H9 (cell line): ENCODE measurements around the gene ASTN1. TPM values are rescaled to one million over a fixed set of nuclear protein-coding genes. Genes with fewer than 3 reads are reported as not detected.

ENCODE experiments used
- DNase-seq: peaks from one replicate; pipeline ENCODE4 v3.0.0-alpha.2; 2017
- H2AFZ ChIP-seq: one replicate; pipeline ENCODE4 v1.6.1; 2013; ENCODE audit warnings: mild to moderate bottlenecking, low read length, control low read depth, moderate library complexity
- H2AK5ac ChIP-seq: 2 replicates; pipeline ENCODE4 v1.6.1; 2013; ENCODE audit warnings: low read length, control low read depth, mixed read lengths; ENCODE audit not compliant: insufficient read length
- H2BK120ac ChIP-seq: one replicate; pipeline ENCODE4 v1.6.1; 2013; ENCODE audit warnings: low read depth, mild to moderate bottlenecking, low read length, control low read depth, inconsistent platforms; ENCODE audit not compliant: poor library complexity, severe bottlenecking
- H2BK12ac ChIP-seq: 2 replicates; pipeline ENCODE4 v1.6.1; 2013; ENCODE audit warnings: low read length, control low read depth, mixed read lengths, low read depth; ENCODE audit not compliant: insufficient read length
- H2BK15ac ChIP-seq: 2 replicates; pipeline ENCODE4 v1.6.1; 2013; ENCODE audit warnings: low read depth, low read length, control low read depth
- H2BK20ac ChIP-seq: one replicate; pipeline ENCODE4 v1.6.1; 2013; ENCODE audit warnings: low read depth, mild to moderate bottlenecking, low read length, control low read depth, inconsistent platforms; ENCODE audit not compliant: poor library complexity, severe bottlenecking
- H2BK5ac ChIP-seq: 2 replicates; pipeline ENCODE4 v1.6.1; 2013; ENCODE audit warnings: low read length, control low read depth, mixed read lengths; ENCODE audit not compliant: insufficient read length
- H3K14ac ChIP-seq: 2 replicates; pipeline ENCODE4 v1.6.1; 2013; ENCODE audit warnings: low read length, control low read depth; ENCODE audit not compliant: insufficient read depth
- H3K18ac ChIP-seq: 2 replicates; pipeline ENCODE4 v1.6.1; 2013; ENCODE audit warnings: low read depth, mild to moderate bottlenecking, mixed read lengths, low read length, control low read depth; ENCODE audit not compliant: insufficient read length
- H3K23ac ChIP-seq: 2 replicates; pipeline ENCODE4 v1.6.1; 2013; ENCODE audit warnings: low read length, control low read depth, mixed read lengths, low read depth; ENCODE audit not compliant: insufficient read length
- H3K23me2 ChIP-seq: 2 replicates; pipeline ENCODE4 v1.6.1; 2013; ENCODE audit warnings: low read depth, mild to moderate bottlenecking, mixed read lengths, low read length, control low read depth; ENCODE audit not compliant: insufficient read length, poor library complexity, severe bottlenecking
- H3K27ac ChIP-seq: 2 replicates; pipeline ENCODE4 v1.5.1; 2013; ENCODE audit warnings: low read length, control low read depth, mixed read lengths, low read depth; ENCODE audit not compliant: insufficient read length
- H3K27me3 ChIP-seq: 2 replicates; pipeline ENCODE4 v1.6.1; 2013; ENCODE audit warnings: low read length, control low read depth, inconsistent platforms; ENCODE audit not compliant: insufficient read depth
- H3K4ac ChIP-seq: 2 replicates; pipeline ENCODE4 v1.6.1; 2013; ENCODE audit warnings: low read depth, mild to moderate bottlenecking, control low read depth, inconsistent platforms, low read length, moderate library complexity
- H3K4me1 ChIP-seq: 2 replicates; pipeline ENCODE4 v1.6.1; 2013; ENCODE audit warnings: low read length, control low read depth, inconsistent platforms; ENCODE audit not compliant: insufficient read depth
- H3K4me2 ChIP-seq: 2 replicates; pipeline ENCODE4 v1.6.1; 2013; ENCODE audit warnings: low read length, control low read depth, mixed read lengths; ENCODE audit not compliant: insufficient read length, insufficient read depth
- H3K56ac ChIP-seq: 2 replicates; pipeline ENCODE4 v1.6.1; 2013; ENCODE audit warnings: low read depth, mild to moderate bottlenecking, mixed read lengths, low read length, control low read depth; ENCODE audit not compliant: insufficient read length
- H3K79me1 ChIP-seq: 2 replicates; pipeline ENCODE4 v1.6.1; 2013; ENCODE audit warnings: low read depth, mild to moderate bottlenecking, moderate library complexity, low read length, control low read depth, inconsistent platforms; ENCODE audit not compliant: insufficient read depth, poor library complexity, severe bottlenecking
- H3K79me2 ChIP-seq: 2 replicates; pipeline ENCODE4 v1.6.1; 2013; ENCODE audit warnings: low read length, control low read depth, inconsistent platforms; ENCODE audit not compliant: insufficient read depth
- H3K9ac ChIP-seq: 2 replicates; pipeline ENCODE4 v1.6.1; 2013; ENCODE audit warnings: low read length, control low read depth, mixed read lengths; ENCODE audit not compliant: insufficient read length; ENCODE audit errors: extremely low read depth
- H3K9me3 ChIP-seq: one replicate; pipeline ENCODE4 v1.6.1; 2013; ENCODE audit warnings: low read depth, low read length, inconsistent platforms; ENCODE audit not compliant: control insufficient read depth
- H3T11ph ChIP-seq: one replicate; pipeline ENCODE4 v1.6.1; 2013; ENCODE audit warnings: mild to moderate bottlenecking, low read length, control low read depth, inconsistent platforms
- H4K20me1 ChIP-seq: one replicate; pipeline ENCODE4 v1.6.1; 2013; ENCODE audit not compliant: control insufficient read depth, insufficient read length, insufficient read depth
- H4K5ac ChIP-seq: 2 replicates; pipeline ENCODE4 v1.6.1; 2013; ENCODE audit warnings: low read depth, mild to moderate bottlenecking, mixed read lengths, low read length, control low read depth; ENCODE audit not compliant: insufficient read length
- H4K8ac ChIP-seq: replicated peaks from 2 replicates; pipeline ENCODE4 v1.6.1; 2013; ENCODE audit warnings: low read length, control low read depth, mixed read lengths, low read depth; ENCODE audit not compliant: insufficient read length
- H4K91ac ChIP-seq: 2 replicates; pipeline ENCODE4 v1.6.1; 2013; ENCODE audit warnings: low read depth, mild to moderate bottlenecking, moderate library complexity, mixed read lengths, low read length, control low read depth; ENCODE audit not compliant: insufficient read length
- H3K27ac Mint-ChIP-seq, 3 experiments: 2 replicates in 2 of 3; 3 replicates in 1 of 3; pipeline ENCODE4 v1.8.0; 2020 to 2021; ENCODE audit warnings: mixed read lengths in 3 of 3, mild to moderate bottlenecking in 1 of 3, moderate library complexity in 1 of 3
- H3K27me3 Mint-ChIP-seq: 2 replicates; pipeline ENCODE4 v1.8.0; 2021; ENCODE audit warnings: low read depth, mild to moderate bottlenecking, moderate library complexity, mixed read lengths
- H3K36me3 Mint-ChIP-seq, 3 experiments: 2 replicates in 2 of 3; 3 replicates in 1 of 3; pipeline ENCODE4 v1.8.0; 2020 to 2021; ENCODE audit warnings: low read depth in 3 of 3, mixed read lengths in 3 of 3; ENCODE audit not compliant: insufficient read depth in 1 of 3
- H3K4me1 Mint-ChIP-seq, 2 experiments: 2 replicates each; pipeline ENCODE4 v1.8.0; 2020; ENCODE audit warnings: mixed read lengths in 2 of 2
- H3K4me3 Mint-ChIP-seq, 2 experiments: 2 replicates in 1 of 2; 3 replicates in 1 of 2; pipeline ENCODE4 v1.8.0; 2020 to 2021; ENCODE audit warnings: mild to moderate bottlenecking in 2 of 2, mixed read lengths in 2 of 2, moderate library complexity in 1 of 2
- H3K9me3 Mint-ChIP-seq, 2 experiments: 2 replicates in 1 of 2; 3 replicates in 1 of 2; pipeline ENCODE4 v1.8.0; 2020; ENCODE audit warnings: mild to moderate bottlenecking in 2 of 2, mixed read lengths in 2 of 2, moderate library complexity in 1 of 2
- WGBS: extraction: QIAGEN DNeasy Blood & Tissue Kit; methylation state at CpG from one replicate; pipeline ENCODE4 v1.1.7; 2013; ENCODE audit warnings: missing lambda C conversion rate, low lambda C conversion rate, mixed read lengths; ENCODE audit not compliant: insufficient read length; ENCODE audit errors: extremely low coverage; 5-methylcytosine and 5-hydroxymethylcytosine counted together
- total RNA-seq: library from RNA; stranded (reverse); gene quantifications from 2 replicates; pipeline ENCODE4 v1.2.1, GENCODE V29; 2021
- TF ChIP-seq, protein P1 (sequence below): fragments of 200-600 bp; sonication (generic); conservative IDR thresholded peaks from 3 replicates; pipeline ENCODE4 v1.8.0; 2021; ENCODE audit warnings: antibody characterized with exemption, mild to moderate bottlenecking

Gene ASTN1
- total RNA-seq, 1 experiment from 2014 or later: 0.98 TPM

DNA sequence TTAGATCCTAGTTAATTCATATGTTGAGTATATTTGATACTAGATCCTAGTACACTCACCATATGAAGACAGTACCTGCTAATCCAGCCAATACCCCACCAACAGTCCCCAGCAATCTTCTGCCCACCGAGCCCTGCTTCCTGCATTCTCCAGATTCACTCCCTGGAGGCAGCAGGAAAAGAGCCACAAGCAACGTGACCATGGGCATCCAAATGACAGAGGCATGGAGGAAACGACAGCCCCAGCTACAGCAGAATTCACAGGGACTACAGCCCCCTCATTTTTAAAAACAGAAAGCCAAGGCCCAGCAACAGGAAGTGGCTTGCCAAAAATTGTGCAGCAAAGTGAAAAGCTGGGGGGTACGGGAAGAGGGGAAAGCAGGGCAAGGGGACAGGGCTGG is 29.3 kb downstream of the ASTN1 start:
- no peak for DNase-seq
- Histone ChIP-seq H2BK12ac (no peak overlapping the region), H3K27ac (no peak overlapping the region), H3K9me3 (no peaks in the 10 kb centered on the region), H3K79me1 (no peaks in the 10 kb centered on the region), H3K4ac (no peak overlapping the region), H3K14ac (no peak overlapping the region), H3K23me2 (no peaks in the 10 kb centered on the region), H3K18ac (no peak overlapping the region), H2AK5ac (no peak overlapping the region), H2BK5ac (no peak overlapping the region), H2AFZ (no peak overlapping the region), H3K4me1 (peaks cover 4% of the 10 kb centered on the region; the same call in 1 of the 2 replicates), H2BK120ac (no peak overlapping the region), H4K8ac (no peak overlapping the region), H3K23ac (no peak overlapping the region), H3K56ac (no peak overlapping the region), H2BK15ac (no peak overlapping the region), H3K27me3 (no peaks in the 10 kb centered on the region), H4K91ac (no peak overlapping the region), H3K4me2 (no peak overlapping the region), H3K79me2 (0 out of 2 replicates have a peak, but pooled peaks cover 2% of the 10 kb centered on the region), H3K9ac (no peak overlapping the region), H4K20me1 (no peaks in the 10 kb centered on the region), H4K5ac (no peak overlapping the region), H3T11ph (no peak overlapping the region), H2BK20ac (no peak overlapping the region)
- Mint-ChIP-seq H3K9me3 (no peaks in the 10 kb centered on the region), H3K4me3 (no peak overlapping the region), H3K27me3 (peaks cover 2% of the 10 kb centered on the region; the same call in 1 of the 2 replicates), H3K4me1 (peaks cover 2 to 6% of the 10 kb centered on the region in 2 experiments; a peak in 3 of 4 replicates), H3K36me3 (peaks cover 0 to 2% (median 0%) of the 10 kb centered on the region in 3 experiments; a peak in 1 of 7 replicates), H3K27ac (no peak overlapping the region)
- TF ChIP-seq, protein P1, sequence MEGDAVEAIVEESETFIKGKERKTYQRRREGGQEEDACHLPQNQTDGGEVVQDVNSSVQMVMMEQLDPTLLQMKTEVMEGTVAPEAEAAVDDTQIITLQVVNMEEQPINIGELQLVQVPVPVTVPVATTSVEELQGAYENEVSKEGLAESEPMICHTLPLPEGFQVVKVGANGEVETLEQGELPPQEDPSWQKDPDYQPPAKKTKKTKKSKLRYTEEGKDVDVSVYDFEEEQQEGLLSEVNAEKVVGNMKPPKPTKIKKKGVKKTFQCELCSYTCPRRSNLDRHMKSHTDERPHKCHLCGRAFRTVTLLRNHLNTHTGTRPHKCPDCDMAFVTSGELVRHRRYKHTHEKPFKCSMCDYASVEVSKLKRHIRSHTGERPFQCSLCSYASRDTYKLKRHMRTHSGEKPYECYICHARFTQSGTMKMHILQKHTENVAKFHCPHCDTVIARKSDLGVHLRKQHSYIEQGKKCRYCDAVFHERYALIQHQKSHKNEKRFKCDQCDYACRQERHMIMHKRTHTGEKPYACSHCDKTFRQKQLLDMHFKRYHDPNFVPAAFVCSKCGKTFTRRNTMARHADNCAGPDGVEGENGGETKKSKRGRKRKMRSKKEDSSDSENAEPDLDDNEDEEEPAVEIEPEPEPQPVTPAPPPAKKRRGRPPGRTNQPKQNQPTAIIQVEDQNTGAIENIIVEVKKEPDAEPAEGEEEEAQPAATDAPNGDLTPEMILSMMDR: no peak
- no CpG with 5 or more reads among the region's 4 CpGs for WGBS
